ENCODE results near the gene ZNF692.
A peak's percentile ranks its signal among the peaks of the same experiment; 100 is the strongest.
"Not testable (repeated sequence)": the region's sequence is repeated elsewhere in the genome, so short reads cannot be mapped to it uniquely, and the experiment has no call there.

Gene ZNF692

GRCh38 chr1:248804771-248805681, 53.9 kb downstream of the ZNF692 start:
- TF ChIP-seq, protein P1, sequence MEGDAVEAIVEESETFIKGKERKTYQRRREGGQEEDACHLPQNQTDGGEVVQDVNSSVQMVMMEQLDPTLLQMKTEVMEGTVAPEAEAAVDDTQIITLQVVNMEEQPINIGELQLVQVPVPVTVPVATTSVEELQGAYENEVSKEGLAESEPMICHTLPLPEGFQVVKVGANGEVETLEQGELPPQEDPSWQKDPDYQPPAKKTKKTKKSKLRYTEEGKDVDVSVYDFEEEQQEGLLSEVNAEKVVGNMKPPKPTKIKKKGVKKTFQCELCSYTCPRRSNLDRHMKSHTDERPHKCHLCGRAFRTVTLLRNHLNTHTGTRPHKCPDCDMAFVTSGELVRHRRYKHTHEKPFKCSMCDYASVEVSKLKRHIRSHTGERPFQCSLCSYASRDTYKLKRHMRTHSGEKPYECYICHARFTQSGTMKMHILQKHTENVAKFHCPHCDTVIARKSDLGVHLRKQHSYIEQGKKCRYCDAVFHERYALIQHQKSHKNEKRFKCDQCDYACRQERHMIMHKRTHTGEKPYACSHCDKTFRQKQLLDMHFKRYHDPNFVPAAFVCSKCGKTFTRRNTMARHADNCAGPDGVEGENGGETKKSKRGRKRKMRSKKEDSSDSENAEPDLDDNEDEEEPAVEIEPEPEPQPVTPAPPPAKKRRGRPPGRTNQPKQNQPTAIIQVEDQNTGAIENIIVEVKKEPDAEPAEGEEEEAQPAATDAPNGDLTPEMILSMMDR (conservative IDR thresholded peaks at IDR 0.05; ENCODE audit: low read depth, low read length): no peak
- Histone ChIP-seq H3K27me3 (ENCODE audit: insufficient read depth, low read depth) (no peaks in the 10 kb centered on the region), H4K20me1 (ENCODE audit: insufficient read depth) (no peaks in the 10 kb centered on the region), H3K79me2 (ENCODE audit: insufficient read depth, low read depth) (no peaks in the 10 kb centered on the region), H3K27ac (no peak overlapping the region), H3K4me2 (no peak overlapping the region), H3K36me3 (ENCODE audit: insufficient read depth) (no peaks in the 10 kb centered on the region), H3K9ac (no peak overlapping the region), H2AFZ (ENCODE audit: low read depth) (no peak overlapping the region), H3K4me3 (IDR thresholded peaks at IDR 0.05; ENCODE audit: insufficient read depth, low read depth, low read length) (no peak overlapping the region), H3K4me1 (ENCODE audit: low read depth, poor library complexity, severe bottlenecking) (peaks cover 27% of the 10 kb centered on the region)

DNA sequence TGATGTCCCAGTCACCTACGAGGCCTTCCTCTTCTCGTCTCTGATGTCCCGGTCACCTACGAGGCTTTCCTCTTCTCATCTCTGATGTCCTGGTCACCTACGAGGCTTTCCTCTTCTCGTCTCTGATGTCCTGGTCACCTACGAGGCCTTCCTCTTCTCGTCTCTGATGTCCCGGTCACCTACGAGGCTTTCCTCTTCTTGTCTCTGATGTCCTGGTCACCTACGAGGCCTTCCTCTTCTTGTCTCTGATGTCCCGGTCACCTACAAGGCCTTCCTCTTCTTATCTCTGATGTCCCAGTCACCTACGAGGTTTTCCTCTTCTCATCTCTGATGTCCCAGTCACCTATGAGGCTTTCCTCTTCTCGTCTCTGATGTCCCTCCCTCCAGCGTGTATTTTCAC, 55.4 kb downstream of the ZNF692 start:
- H3K4me3 ChIP-seq (IDR thresholded peaks at IDR 0.05; ENCODE audit: insufficient read depth, low read depth, low read length); H3K79me2 ChIP-seq (ENCODE audit: insufficient read depth, low read depth); H3K4me2 ChIP-seq: not testable (repeated sequence)

DNA sequence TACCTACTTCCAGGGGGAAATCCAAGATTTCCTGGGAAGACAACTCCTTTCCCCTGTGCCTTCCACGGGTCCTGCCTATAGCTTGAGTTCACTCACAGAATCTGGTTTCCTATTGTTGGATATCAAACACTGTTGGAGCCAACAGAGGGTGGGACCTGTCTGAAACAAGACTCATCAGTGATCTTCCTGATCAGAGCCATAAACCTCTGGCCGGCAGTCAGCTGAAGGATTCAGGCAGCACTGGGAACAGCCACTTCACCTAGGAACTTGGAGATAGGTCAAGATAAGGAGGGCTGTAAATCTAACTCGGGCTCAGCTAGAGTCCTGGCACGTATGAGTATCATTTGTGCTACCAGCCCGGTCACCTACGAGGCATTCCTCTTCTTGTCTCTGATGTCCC, 56.4 kb downstream of the ZNF692 start:
- Histone ChIP-seq H3K4me3 (IDR thresholded peaks at IDR 0.05; ENCODE audit: insufficient read depth, low read depth, low read length) (no peak overlapping the region), H3K4me2 (no peak overlapping the region), H3K27ac (no peak overlapping the region), H4K20me1 (ENCODE audit: insufficient read depth) (no peaks in the 10 kb centered on the region), H2AFZ (ENCODE audit: low read depth) (no peak overlapping the region), H3K9ac (no peak overlapping the region), H3K79me2 (ENCODE audit: insufficient read depth, low read depth) (no peaks in the 10 kb centered on the region), H3K4me1 (ENCODE audit: low read depth, poor library complexity, severe bottlenecking) (peaks cover 30% of the 10 kb centered on the region), H3K27me3 (ENCODE audit: insufficient read depth, low read depth) (no peaks in the 10 kb centered on the region), H3K36me3 (ENCODE audit: insufficient read depth) (no peaks in the 10 kb centered on the region)
- TF ChIP-seq, protein P1 (conservative IDR thresholded peaks at IDR 0.05; ENCODE audit: low read depth, low read length): no peak

More for the DNA sequence above, 55.4 kb downstream of the ZNF692 start:
- H3K4me1 ChIP-seq (ENCODE audit: low read depth, poor library complexity, severe bottlenecking): peaks cover 30% of the 10 kb centered on the region
- not testable (repeated sequence) for H3K27ac ChIP-seq; H2AFZ ChIP-seq (ENCODE audit: low read depth); H3K27me3 ChIP-seq (ENCODE audit: insufficient read depth, low read depth); H4K20me1 ChIP-seq (ENCODE audit: insufficient read depth); H3K36me3 ChIP-seq (ENCODE audit: insufficient read depth); H3K9ac ChIP-seq

DNA sequence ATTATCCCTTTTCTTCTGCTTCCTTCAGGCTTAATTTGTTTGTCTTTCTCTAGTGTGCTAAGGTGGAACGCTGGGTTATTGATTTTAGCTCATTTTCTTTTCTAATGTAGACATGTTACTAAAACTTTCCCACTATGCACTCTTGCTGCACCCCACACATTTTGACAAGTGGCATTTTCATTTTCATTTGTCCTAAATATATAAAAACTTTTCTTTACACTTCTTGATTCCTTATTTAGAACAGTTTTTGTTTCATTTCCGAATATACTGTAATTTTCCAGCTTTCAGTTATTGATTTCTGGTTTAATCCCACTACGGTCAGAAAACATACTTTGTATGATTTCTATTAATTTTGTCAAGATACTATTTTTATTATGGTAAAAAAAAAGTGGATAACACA, 58.4 kb downstream of the ZNF692 start:
- Histone ChIP-seq H3K27ac (no peak overlapping the region), H3K27me3 (ENCODE audit: insufficient read depth, low read depth) (no peaks in the 10 kb centered on the region), H2AFZ (ENCODE audit: low read depth) (no peak overlapping the region), H3K4me1 (ENCODE audit: low read depth, poor library complexity, severe bottlenecking) (peaks cover 18% of the 10 kb centered on the region), H3K79me2 (ENCODE audit: insufficient read depth, low read depth) (no peaks in the 10 kb centered on the region), H3K36me3 (ENCODE audit: insufficient read depth) (no peaks in the 10 kb centered on the region), H3K4me3 (IDR thresholded peaks at IDR 0.05; ENCODE audit: insufficient read depth, low read depth, low read length) (no peak overlapping the region), H4K20me1 (ENCODE audit: insufficient read depth) (no peaks in the 10 kb centered on the region), H3K9ac (no peak overlapping the region), H3K4me2 (peak overlapping the region; percentile 70)
- TF ChIP-seq, protein P1 (conservative IDR thresholded peaks at IDR 0.05; ENCODE audit: low read depth, low read length): no peak

Data from KMS-11 (cell line).